LHCN-M2 (cell line): ENCODE results near the gene TPGS1. TPM values are rescaled to one million over a fixed set of nuclear protein-coding genes. Genes with fewer than 3 reads are reported as not detected.
"Not testable (repeated sequence)": the region's sequence is repeated elsewhere in the genome, so short reads cannot be mapped to it uniquely, and the experiment has no call there.

ENCODE experiments used
- DNase-seq: peaks from one replicate; pipeline ENCODE4 v3.0.0-alpha.2; 2012; ENCODE audit warnings: low read depth
- total RNA-seq: library from RNA; depleted of rRNA; stranded (reverse); fragments of >200 nt; gene quantifications from 2 replicates; pipeline ENCODE4 v1.2.3, GENCODE V29; 2014

The TPGS1 gene
- total RNA-seq, 1 experiment from 2014 or later: 84.8 TPM

DNA sequence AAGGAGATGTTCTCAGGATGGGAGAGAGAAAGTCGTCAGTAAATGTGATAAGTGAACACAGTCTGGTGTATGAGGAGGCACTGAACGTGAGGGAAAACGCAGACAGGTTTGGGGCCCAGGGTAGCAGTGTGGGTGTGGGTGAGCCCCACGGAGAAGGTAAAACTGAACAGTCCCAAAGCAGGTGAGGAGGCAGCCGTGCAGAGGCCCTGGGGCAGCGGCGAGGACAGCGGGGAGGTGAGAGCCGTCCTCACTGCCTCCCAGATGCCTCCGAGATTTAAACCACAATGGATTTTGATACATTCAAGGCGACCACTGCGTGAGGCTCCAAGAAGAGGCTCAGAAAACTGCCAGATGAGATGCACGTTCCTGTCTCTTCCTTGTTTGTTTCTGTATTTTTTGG, 31.9 kb upstream of the TPGS1 start:
- DNase-seq: no peak

DNA sequence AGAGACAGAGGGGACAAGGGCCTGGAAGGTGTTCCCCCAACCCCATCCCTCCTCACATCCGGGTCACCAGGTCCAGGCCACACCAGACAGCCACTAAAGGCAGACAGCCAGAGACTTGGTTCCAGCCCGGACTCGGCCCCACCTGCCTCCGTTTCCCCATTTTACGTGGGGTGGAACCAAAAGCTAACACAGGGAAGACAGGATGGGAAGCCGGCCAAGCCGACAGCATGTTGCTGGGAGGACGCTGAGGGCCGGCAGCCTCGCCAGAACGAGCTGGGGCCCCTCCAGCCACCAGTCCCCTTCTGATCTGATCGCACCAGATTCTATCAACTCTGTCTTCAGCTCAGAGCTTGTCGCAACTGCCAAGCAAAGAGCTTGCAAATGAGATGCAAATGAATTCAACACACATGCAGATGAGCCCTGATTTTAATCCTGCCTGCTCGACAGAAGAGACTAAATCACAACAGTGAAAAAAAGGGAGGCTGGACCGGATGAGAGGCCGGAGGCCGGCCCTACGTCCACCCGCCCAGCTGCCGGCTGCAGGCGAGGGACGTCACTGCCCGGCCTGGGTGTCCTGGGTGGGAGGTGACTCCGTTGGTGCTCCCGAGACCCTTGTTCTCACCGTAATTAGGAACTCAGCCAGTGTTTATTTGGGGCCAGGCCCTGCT, 28.9 kb upstream of the TPGS1 start:
- no peak for DNase-seq

DNA sequence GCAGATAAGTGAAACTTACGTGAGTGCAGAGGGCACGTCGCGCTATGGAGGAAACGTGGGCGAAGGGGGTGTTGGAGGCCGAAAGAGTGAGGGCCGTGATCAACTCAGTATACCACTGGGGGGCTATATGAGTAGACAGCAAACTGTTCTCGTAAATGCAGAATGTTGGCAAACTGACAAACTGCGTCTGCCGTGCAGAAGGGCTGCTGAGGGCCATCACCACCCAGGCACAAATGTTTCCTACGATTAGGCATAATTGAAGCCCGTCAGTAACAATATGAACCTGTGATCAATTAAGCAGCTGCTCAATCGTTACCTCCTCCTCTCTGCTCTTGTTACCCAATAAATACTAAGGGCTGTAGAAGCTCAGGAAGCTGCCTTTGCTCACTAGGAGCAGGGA, 28.3 kb upstream of the TPGS1 start:
- DNase-seq: no peak

DNA sequence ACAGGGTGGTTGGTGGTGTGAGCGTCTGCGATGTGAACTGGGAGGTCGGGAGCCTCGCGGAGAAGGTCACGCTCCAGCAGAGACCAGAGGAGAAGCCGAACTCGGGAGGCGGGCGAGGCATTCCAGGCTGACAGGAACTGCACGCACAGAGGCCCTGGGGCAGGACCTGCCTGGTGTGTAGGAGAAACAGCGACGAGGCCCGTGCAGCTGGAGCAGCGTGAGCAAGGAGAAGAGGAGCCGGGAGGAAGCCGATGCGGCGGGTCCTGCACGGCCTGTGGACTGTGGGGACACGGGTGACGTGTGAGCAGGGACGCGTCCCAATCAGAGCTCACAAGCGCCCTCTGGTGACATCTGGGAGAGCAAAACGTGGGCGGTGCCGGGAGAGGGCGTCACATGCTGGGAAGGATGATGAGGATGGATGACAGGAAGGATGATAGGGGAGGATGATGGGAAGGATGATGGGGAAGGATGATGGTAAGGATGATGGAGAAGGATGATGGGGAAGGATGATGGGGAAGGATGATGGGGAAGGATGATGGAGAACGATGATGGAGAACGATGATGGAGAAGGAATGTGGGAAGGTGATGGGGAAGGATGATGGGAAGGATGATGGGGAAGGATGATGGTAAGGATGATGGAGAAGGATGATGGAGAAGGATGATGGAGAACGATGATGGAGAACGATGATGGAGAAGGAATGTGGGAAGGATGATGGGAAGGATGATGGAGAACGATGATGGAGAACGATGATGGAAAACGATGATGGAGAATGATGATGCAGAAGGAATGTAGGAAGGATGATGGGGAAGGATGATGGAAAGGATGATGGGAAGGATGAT, 27.1 kb upstream of the TPGS1 start:
- peak; percentile 29 for DNase-seq

DNA sequence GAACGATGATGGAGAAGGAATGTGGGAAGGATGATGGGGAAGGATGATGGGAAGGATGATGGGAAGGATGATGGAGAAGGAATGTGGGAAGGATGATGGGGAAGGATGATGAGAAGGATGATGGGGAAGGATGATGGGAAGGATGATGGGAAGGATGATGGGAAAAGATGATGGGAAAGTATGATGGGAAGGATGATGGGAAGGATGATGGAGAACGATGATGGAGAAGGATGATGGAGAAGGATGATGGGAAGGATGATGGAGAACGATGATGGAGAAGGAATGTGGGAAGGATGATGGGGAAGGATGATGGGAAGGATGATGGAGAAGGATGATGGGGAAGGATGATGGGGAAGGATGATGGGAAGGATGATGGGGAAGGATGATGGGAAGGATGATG, 26.2 kb upstream of the TPGS1 start:
- not testable (repeated sequence) for DNase-seq

DNA sequence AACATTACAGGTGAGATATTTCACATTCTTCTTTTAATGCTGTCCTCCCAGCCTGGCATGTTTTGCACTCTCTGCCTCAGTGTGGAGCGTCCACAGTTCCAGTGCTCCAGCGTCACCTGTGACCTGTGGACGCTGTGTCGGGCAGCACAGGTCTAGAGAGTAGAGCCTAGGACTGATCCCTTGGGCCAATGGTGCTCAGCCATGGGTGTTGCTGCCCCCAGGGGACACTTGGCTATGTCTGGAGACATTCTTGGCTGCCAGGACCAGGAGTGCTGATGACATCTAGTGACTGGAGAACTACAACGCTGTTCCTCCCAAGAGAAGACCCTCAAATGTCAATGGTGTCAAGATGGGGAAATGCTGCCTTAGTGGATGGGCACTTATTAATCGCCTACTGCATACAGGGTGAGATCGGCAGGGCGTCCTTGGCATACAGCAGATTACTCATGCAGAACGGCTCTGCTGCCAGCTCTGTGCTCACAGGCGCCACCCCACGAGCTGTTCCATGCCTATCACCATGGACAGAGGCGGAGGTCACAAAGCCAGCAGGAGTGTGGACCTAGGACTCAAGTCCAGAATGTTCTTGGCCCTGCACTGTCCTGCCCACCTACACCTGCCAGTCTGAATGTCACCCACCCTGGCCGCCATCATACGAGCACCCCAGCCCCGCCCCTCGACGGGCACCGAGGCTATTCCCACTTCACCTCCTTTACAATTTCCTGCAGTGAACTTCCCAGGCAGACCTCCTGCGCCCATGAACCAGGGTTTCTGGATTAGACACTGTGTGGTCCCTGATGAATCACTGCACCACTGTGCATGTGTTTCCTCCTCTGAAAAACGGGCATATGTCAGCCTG, 24.9 kb upstream of the TPGS1 start:
- no peak for DNase-seq

DNA sequence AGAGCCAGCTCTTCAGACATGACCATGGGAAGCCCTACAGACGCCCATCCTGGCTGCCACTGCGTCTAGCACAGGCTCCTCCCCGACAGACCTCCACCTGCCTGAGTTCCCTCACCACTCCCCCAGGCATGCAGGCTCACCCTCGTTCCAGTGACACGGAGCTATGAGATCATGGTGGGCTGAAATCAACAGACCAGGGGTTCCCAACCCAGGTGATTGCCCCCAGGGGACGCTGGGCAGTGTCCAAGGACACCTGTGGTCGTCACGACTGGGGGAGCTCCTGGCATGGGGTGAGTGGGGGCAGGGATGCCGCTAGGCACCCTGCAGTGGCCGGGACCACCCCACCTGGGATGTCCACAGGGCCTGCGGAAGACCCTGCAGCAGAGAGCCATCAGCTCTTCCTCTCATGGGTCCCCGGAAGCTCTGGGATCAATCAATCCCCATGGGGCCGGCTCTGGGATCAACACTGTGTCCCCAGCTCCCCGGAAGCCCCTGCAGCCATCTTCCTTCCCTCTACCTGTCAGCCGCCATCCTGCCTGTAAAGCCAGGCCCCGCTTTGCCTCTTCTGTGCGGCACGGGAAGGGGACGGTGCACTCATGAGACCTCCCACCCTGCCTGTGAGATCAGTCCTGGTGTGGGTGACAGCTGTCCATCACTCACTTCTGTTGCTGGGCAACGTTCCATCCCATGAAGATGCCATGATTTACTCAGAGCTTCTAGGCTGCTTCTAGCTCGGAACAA, 23.8 kb upstream of the TPGS1 start:
- DNase-seq: no peak

DNA sequence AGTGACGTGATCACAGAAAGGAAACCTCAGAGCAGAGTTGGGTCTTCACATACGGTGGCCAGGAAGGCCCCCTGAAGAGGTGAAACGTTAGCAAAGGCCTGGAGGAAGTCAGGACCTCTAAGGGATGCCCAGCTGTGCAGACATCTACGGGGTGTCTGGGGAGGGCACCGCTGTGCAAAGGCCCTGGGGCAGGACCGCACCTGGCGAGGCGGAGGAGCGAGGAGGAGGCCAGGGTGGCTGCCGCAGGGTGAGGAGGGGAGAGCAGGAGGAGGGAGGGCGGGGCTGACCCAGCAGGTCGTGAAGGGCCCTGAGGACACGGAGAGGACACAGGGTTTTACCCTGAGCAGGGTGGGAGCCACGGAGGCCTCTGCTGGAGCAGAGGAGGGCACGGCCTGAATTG, 22.8 kb upstream of the TPGS1 start:
- no peak for DNase-seq

DNA sequence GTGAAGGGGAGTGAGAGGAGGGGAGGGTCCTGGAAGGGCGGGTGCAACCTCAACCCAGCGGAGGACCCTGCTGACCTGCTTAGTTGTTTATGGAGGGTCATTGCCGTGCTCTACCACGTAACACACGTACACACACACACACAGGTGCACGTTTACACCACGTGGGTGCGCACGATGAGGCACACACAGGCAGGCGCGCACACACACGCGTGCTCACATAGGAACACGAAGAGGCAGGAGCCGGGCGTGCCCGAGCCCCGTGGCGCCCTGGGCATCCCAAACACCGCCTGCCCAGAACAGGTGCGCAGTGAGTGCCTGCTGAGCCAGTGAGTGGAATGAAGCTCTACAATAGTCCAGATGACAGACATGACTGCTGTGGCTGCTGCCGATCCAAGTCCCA, 22.2 kb upstream of the TPGS1 start:
- peak; percentile 22 for DNase-seq

DNA sequence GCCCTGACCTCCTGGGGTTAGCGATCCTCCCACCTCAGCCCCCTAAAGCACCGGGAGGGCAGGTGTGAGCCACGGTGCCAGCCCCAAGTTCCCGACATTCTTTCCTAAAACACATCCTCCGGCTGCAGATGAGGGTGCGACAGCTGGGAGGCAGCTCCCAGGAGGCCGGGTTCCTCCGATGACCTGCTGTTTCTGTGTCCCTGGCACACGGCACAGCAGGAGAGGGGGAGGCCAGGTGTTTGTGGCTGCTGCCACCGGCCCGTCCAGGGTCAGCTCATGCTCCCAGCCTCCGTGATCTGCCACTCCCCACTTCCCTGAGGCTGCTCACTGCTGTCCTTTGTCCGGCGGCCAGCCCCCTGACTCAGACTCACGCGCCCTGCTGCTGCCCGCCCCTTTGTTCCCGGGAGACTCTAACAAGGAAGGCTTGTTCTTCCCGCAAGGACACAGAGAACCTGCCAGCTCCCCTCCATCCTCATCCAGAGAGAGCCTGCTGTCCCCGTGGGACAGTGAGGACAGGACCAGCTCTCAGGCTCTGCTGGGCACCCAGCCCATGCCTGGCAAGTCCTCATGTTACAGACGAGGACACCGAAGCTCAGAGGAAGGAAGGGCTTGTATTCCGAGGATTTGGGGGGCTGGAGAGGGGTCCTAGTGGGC, 21.6 kb upstream of the TPGS1 start:
- peak; percentile 45 for DNase-seq

DNA sequence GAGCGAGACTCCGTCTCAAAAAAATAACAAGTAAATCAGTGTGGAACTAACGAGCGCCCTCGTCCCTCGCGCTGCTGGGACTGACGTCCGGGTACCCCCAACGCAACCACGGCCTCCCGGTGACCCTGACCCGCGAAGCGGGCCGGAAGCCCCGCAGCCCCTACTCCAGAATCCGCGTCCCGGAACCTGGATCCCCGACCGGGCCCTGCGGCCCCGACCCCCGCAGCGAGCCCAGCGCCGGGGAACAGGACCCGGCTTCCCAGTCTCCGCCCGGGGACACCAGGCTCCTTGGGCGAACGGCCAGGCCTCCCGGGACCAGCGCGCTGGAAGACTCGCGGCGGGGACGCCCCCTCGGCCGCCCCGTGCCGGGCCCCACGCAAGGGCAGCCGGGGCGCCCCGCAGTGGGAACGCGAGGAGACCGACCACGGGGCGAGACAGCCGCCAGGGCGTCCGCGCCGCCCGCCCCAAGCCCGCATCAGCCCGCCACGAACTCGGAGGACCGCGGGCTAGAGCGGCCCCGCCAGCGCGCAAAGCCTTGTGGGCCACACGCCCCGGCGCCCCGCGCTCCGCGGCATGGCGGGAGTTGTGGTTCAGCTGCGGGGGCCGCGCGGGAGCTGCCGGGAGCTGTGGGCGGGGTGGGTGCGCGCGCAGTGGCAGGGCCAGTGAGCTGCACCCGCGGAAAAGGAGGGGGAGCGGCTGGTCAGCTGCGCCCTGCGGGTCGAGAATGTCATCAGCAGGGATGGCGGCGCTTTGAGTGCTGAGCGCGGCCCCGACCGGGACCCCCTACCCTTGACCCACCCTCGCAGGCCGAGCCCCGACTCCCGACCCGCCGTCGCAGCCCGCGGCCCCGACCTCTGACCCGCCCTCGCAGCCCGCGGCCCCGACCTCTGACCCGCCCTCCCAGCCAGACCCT, 18.5 kb upstream of the TPGS1 start:
- peak; percentile 92 for DNase-seq

DNA sequence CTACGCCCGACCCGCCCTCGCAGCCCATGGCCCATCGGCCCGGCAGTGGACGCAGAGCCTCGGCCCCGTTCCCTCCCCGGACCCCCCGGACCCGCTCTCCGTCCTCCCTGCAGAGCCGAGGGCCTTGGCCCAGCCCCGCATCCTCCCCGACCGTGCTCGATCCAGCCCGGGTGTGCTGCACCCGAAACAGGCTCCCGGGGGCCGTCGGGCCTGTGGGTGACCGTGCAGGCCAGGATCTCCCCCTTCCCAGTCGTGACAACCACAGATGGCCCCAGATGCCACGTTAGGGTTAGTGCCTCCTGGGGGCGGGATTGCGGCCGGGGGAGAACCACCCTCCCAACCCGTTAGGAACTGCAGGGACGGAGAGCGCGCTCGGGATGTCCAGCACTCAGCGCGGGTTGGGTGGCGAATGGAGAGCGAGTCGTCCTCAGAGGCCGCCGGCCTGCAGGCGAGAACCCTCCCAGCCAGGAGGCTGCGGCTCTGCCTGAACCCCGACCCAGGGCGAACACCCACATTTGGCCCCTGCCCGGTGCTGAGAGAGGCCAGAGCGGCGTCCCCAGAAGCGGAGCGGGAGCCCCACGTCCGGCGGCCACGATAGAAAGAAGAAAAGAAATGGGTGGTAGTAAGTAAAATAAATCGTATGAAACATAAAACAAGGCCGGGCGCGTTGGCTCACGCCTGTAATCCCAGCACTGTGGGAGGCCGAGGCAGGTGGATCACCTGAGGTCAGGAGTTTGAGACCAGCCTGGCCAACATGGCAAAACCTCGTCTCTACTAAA, 17.7 kb upstream of the TPGS1 start:
- DNase-seq: peak; percentile 44

DNA sequence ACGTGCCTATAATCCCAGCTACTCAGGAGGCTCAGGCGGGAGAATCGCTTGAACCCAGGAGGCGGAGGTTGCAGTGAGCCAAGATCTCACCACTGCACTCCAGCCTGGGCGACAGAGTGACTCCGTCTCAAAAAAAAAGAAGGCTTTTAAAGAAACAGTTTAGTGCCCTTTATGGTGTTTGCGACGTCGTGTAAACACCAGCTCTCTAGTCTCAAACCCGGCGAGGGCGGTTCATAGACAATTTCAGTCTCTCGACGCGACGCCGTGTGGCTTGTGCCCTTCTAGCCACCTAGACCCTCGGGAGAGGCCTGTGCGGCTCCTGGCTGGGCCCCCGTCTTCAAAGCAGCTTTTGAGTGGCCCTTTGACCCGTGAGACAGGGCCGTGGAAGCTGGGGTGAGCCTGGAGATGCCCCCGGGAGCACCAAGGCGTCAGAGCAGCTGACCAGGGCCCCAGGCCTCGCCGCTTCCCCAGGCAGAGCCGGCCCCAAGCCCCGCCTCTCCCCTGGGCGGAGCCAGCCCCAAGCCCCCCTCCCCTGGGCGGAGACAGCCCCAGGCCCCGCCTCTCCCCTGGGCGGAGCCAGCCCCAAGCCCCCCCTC, 16.1 kb upstream of the TPGS1 start:
- no peak for DNase-seq

DNA sequence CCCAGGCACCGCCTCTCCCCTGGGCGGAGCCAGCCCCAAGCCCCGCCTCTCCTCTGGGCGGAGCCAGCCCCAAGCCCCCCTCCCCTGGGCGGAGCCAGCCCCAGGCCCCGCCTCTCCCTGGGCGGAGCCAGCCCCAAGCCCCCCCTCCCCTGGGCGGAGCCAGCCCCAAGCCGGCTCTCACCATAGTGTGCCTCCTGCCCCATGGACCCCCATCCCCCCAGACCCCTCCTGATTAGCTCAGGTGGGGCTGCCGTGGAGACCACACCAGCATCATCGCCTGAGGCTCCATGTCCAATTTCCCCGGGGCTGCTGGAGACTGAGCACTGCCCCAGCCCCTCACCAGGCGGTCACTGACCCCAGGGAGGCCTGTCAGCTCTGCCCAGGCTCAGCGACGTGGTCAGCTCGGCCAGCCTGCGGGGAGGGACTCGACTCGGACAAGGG, 15.2 kb upstream of the TPGS1 start:
- DNase-seq: no peak

DNA sequence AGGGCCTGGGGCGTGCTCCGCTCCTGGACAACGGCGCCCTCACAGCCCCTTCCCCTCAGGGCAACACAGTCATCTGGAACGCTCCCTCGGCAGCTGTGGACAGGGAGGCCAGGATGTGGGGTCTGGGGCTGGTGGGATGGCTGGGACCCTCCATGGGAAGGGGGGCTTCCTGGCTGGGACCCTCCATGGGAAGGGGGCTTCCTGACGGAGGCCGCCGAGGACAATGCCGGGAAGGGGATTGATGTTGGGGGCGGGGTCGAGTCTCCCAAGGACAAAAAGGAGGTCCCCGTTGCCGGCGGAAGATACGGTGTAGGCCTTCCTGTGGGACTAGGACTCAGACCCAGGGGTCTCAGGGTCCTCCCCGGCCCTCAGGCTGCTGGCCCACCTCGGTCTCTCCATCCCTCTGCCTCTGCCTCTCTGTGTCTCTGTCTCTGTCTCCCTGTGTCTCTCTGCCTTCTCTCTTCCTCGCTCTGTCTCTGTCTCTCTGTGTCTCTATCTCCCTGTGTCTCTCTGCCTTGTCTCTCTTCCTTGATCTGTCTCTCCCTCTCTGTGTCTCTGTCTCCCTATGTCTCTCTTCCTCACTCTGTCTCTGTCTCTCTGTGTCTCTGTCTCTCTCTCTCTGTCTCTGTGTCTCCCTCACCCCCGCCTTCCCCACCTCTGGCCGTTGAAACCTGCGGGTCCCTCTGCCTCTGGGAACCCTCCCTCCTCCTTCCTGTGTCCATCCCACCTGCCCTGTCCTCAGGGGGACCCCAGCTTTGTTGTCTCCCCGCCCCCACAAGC, 13.7 kb upstream of the TPGS1 start:
- DNase-seq: no peak

DNA sequence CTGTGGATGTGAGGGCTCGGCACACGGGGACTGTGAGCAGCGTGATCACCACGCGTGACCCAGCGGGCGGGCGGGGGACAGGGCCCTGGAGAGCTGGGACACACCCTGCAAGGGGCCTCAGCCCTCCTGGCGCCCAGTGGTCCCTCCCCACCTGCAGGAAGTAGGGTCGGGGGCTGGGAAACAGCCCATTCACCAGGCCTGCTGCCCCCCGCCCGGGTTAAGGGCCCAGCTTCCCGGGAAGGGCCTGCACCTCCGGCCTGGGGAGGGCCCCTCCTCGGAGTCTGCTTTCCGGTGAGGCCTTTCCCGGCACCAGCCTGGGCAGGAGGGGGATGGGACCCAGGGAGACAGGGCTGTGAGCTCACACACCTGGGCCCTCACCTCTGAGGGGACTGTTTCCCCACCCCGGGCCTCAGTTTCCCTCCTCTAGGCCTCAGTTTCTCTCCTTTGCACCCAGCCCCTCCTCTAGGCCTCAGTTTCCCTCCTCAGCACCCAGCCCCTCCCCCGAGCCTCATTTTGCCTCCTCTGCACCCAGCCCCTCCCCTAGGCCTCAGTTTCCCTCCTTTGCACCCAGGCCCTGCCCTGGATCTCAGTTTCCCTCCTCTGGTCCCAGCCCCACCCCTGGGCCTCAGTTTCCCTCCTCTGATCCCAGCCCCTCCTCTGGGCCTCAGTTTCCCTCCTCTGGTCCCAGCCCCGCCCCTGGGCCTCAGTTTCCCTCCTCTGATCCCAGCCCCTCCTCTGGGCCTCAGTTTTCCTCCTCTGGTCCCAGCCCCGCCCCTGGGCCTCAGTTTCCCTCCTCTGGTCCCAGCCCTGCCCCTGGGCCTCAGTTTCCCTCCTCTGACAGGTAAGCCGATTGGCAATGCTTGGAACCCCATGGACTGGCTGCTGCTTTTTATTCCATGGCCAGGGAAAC, 12.9 kb upstream of the TPGS1 start:
- DNase-seq: no peak

DNA sequence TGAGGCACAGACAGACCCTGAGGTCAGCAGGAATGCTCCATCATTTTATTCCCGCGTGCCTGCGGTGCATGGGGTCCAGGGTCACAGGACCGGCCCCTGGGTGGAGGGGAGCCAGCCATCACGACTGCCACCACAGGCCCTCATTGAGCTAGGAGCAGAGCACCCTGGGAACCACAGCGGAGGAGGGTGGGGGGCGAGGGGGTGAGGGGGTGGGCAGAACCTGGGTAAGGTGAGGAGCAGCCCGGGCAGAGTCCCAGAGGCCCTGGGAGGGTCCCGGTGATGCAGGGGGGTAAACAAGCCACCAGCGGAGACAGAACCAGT, 12.3 kb upstream of the TPGS1 start:
- DNase-seq: no peak
